GM21717 (cell line): ENCODE results near the gene CAPN5.

Source experiments
- ATAC-seq: cut with Tn5 transposase; IDR thresholded peaks from one replicate; pipeline ENCODE4 v1.9.1; 2021; ENCODE audit warnings: mild to moderate bottlenecking, moderate library complexity; ENCODE audit not compliant: unreplicated experiment

CAPN5 gene

GRCh38 chr11:77082838-77083565, 16.2 kb downstream of the CAPN5 start:
- no peak for ATAC-seq

DNA sequence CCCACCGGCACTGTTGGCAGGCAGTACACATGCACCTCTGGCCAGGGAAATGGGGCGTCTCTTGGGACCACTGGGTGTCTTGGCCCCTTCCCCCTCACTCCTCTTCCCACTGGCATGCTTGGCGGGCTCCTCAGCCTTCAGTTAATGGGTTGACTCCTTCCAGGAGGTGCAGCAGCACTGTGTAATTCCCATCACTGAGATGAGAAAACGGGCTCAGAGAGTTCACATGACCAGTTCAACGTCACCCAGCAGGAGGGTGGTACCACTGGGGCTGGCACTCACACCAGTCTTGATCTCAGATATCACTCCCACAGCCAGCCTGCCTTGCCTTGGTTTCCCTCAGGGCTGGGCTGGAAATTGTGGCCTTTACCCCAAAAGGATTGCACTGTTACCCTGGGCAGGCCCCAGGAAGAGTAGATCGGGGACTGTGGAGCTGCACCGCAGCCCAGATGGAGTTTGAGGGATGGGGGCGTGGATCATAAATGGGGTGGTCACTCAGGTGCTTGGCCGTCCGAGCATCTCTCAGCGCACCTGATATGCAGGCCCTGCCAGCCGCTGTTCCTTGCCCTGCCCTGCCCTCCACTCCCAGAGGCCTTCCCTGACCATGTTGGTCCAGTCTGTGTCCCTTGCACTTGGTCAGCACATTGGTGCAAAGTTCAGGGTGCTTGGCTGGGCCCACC, 16.9 kb downstream of the CAPN5 start:
- ATAC-seq: no peak

- ATAC-seq: no peak
Observed at GRCh38 chr11:77084581-77085191, 17.9 kb downstream of the CAPN5 start.

DNA sequence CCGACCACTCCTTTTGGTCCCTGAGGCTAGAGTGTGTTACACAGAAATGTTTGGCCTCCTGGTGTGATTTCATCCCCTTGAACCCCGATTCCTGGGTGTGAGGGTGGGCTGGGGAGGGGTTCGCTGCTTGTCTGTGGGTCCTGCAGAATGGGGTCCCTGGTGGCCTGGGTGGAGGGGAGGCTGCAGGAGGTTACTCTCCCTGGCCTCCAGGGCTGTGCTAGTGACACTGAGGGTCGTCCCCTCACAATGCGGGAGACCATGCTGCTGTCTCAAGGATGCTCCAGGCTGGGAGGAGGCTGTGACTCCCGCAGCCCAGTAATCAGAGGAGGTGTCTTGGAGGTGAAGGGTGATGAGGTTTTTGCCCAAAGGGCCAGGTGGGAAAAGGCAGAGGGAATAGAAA, 18.9 kb downstream of the CAPN5 start:
- no peak for ATAC-seq

DNA sequence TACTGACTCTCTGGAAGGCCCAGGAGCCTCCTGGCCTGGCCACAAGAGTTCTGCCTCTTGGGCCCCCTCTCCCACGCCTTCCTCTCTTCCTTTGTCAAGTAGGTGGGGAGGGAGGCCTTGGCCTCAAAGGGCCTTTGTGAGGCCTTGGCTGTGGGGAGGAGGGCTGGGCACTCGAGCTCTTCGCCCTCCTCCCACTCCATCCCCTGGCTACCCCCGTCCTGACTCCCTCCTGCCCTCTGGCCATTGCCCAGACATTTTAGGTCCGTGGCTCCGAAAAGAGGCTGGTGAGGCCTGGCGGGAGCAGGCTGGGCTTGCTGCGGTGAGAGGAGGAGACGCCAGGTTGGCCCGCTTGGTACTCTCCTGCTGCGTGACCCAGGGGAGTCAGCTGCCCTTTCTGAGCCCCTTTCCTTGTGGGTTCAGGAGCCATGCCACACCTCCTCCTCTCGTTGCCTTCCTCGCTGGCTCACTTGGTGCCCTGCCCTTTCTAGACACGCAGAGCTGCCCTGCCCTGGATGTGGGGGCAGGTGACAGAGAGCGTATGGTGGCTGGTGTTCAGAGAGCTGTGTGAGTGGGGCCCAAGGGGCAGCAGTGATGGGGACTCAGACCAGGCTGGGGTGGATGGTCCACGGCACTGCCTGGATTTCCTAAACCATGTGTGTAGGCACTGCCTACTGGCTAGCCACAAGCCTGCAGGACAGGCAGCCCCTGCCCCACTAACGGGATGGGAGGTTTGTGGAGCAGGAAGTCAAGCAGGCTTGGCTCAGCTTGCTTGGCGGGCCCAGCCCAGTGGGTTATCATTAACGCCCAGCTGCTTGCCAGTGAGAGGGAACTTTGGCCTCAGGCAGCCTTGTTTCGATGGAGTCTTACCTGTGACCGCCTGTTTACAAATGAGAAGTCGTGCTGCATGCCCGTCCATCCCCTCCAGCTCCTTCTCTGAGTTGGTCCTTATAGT, 20.0 kb downstream of the CAPN5 start:
- no peak for ATAC-seq

DNA sequence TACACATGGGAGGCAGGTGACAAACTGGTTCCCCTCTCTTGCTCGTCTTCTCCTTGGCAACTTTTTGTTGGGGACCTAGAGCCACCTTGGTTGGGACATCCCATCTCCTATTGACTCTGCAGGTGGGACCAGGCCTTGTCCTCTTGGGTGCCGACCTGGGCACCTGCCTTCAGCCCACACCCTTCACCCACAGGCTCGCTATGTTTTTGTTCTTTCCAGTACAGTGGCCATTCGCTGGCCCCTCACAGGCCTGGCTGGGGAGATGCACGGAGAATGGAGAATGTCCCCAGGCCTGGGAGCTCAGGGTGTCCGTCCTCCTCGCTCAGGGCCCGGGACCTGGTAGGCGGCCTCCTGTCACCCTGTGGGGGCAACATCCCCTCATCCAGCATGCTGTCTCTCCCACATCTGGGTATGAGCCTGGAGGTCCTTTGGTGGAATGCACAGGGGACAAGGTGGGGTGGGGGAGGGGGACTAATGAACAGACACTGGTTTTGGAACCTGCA, 21.0 kb downstream of the CAPN5 start:
- ATAC-seq: no peak

GRCh38 chr11:77088236-77089003, 21.6 kb downstream of the CAPN5 start:
- no peak for ATAC-seq

GRCh38 chr11:77089004-77089545, 22.3 kb downstream of the CAPN5 start:
- ATAC-seq: no peak

DNA sequence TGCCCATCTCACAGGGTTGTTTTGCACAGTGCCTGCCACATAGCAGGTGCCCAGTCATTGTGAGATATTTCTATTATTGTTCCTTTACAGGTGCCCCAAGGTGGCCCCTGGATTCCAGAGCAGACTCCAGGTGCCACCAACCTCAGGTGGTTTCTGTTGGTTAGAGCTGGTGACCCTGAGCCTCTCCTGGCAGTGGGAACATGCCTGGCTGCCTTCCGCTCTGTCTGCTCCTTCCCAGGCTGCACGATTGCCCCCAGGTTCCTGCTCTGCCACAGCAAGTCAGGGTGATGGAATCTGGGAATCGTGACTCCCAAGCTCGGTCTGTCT, 23.2 kb downstream of the CAPN5 start:
- no peak for ATAC-seq

DNA sequence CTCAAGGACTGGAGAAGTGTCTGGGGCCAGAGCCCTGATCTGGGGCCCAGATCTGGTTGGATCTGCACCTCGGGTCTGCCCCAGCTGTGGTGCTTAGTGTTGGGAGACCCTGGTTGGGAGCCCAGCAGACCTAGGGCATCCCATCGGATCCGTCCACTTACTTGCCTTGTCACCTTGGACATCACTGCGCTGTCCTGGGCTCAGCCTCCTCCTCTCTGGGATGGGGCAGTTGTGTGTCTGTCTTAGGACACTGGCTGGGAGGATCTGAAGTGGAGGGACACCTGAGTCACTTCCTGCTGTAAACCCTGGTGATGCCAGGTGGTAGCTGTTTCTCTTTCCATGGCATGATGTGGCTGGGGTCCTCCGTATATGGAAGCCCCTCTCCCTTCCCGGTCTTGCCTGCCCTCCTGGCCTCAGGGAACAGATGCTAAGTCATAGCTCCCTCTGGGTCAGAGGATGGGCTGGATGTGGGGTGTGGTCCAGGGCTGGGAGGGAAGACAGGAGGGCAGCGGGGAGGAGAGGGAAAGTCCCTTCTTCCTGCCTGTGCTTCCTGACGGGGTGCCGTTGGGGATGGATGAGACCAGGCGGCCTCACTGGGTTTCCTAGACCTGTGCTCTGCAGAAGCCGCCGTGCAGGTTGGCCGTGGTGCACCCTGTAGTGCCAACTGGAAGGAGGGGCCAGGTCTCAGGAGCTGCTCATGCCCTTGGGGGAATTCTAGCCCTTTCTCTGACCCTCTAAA, 23.8 kb downstream of the CAPN5 start:
- no peak for ATAC-seq

DNA sequence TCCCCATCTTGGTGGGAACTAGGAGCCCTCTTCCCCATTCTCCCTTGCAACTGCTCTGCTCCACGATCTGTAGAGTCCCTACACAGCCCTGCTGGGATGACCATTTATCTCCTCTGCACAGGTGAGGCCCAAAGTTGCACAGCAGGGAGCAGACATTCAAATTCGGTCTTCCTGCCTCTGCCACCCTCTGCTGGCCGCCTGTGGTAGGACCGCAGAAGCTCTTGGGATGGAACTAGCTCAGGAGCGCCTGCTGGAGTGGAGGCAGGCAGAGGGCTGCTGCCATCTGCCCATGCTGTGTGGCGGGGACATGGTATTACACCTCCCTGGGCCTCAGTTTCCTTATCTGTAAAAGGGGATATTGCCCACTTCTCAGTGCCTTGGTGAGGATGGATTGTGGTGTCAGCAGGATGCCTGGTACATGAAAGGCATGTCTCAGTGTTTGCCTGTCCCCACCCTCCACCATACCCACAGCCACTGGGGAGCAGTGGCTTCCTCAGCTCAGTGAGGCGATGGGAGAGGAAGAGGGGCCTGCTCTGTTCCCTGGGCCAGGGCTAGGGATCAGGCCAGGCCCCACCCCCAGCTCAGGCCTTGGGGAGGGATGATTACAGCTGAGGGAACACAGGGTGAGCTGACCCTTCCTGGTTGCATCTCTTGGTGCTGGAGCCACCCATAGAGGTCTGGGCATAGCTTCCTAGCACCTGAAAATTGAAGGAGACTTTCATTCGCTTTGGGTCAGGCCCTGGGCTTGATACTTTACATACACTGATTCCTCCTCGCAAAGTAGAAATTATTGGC, 24.6 kb downstream of the CAPN5 start:
- peak; percentile 76 for ATAC-seq

DNA sequence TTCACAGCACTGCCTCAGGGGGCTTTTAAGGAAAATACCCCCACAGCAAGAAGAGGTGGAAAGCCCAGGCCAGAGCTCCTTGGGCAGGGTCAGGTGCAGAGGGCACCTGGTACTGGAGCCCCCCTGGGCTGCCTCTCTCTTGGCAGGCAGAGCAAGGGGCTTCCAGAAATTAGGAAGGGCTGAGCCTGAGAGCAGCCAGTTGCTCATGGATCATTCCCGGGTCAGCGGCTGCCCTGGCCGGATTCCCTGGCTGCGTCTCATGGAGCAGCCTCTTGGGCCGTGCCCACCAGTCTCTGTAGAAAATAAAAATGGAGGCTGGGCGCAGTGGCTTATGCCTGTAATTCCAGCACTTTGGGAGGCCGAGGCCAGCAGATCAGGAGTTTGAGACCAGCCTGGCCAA, 25.6 kb downstream of the CAPN5 start:
- ATAC-seq: no peak

DNA sequence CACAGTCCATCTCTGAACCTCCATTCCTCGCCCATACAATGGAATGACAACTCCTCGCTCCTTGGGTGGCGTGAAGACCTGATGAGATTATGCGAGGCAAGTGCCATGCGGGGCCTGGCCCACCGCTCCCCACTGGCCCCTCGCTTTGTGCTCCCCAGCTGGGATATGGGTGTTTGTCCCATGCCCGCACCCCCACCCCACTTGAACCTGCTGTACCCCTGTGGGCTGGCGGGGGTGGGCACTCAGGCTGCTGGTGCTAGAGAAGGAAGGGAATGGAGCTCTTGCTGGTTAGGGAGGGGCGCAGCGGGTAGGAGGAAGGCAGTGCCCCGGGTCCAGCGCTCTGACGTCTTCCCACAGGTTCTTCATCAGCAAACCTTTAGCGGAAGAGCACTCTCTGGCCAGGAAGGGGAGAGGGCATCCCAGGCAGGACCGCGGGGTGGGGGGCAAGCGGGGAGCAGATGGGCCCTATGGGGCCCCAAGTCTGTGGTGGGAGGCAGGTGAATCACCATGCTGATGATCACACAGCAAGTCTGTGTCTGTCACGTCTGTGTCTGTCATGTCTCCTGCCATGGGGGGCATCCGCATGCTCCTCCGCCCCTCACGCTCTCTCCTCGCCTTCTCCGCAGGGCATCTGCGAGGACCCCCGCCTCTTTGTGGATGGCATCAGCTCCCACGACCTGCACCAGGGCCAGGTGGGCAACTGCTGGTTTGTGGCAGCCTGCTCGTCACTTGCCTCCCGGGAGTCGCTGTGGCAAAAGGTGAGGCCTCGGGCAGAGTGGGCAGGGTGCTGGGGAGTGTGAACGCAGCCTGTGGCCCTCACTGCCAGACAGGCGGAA, 26.5 kb downstream of the CAPN5 start:
- no peak for ATAC-seq

DNA sequence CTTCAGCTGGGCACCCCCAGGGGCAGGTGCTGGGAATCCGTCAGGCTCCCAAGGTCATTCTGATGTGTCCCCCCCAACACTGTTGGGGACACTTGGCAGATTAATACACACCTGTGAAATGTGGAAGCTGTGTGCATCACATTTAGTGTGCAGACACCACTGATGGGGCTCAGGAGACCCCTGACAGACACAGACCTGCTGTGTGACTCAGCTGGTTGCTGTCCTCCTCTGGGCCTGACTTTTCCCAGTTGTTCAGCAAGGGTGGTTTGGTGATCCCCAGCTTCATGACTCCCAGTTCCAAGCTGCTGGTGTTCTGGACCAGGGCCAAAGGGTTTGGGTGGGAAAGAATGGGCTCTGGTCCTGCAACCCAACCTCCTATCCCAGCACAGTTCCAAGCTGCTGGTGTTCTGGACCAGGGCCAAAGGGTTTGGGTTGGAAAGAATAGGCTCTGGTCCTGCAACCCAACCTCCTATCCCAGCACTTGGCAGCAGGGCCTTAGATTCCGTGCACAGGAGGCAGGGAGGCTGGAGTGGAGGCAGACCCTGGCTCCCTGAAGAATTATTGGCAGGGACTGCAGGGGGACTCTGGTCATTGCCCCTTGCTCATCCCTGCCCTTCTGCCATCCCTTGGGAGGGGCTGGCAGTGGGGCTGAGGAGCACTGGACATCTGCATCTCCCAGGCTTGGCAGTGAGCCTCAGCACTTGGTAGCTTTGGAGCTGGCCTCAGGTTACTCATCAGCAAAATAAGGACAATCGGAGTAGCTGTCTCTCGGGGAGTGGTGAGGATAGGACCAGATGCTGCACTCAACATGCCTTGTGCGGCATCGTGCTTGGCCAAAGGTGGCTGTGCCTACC, 27.4 kb downstream of the CAPN5 start:
- no peak for ATAC-seq

GRCh38 chr11:77094841-77095365, 28.1 kb downstream of the CAPN5 start:
- no peak for ATAC-seq
